Placental epithelial cell (primary cell): ENCODE results near the gene ZEB1. TPM values are rescaled to one million over a fixed set of nuclear protein-coding genes. Genes with fewer than 3 reads are reported as not detected.

Experiments used
- small RNA-seq: library from RNA; depleted of rRNA; stranded (forward); fragments of <200 nt; gene quantifications from one replicate; pipeline ENCODE3, GENCODE V24; 2012
- total RNA-seq: library from RNA; depleted of rRNA; stranded (reverse); fragments of >200 nt; gene quantifications from 2 replicates; pipeline ENCODE4 v1.2.3, GENCODE V29; 2012

Gene ZEB1
- total RNA-seq = 1.2 and 2.0 TPM in 2 replicates

GRCh38 chr10:31318854-31319601 lies at the start of gene ZEB1:
TSS of gene ZEB1 (plus strand) at chr10:31319216. CDS start at chr10:31319235, 19 bp downstream.

Small RNA genes lying within 50 kb of the gene (small RNA-seq; reads per million reads assigned to genes)
- not detected for gene SPTLC1P1
